GM21381 (cell line): ENCODE results near the gene SERPINB6.
A peak's percentile ranks its signal among the peaks of the same experiment; 100 is the strongest.
"Not testable (repeated sequence)": the region's sequence is repeated elsewhere in the genome, so short reads cannot be mapped to it uniquely, and the experiment has no call there.

Experiments
- ATAC-seq: cut with Tn5 transposase; IDR thresholded peaks from one replicate; pipeline ENCODE4 v1.9.1; 2021; ENCODE audit warnings: mild to moderate bottlenecking, moderate library complexity; ENCODE audit not compliant: unreplicated experiment

The SERPINB6 gene

DNA sequence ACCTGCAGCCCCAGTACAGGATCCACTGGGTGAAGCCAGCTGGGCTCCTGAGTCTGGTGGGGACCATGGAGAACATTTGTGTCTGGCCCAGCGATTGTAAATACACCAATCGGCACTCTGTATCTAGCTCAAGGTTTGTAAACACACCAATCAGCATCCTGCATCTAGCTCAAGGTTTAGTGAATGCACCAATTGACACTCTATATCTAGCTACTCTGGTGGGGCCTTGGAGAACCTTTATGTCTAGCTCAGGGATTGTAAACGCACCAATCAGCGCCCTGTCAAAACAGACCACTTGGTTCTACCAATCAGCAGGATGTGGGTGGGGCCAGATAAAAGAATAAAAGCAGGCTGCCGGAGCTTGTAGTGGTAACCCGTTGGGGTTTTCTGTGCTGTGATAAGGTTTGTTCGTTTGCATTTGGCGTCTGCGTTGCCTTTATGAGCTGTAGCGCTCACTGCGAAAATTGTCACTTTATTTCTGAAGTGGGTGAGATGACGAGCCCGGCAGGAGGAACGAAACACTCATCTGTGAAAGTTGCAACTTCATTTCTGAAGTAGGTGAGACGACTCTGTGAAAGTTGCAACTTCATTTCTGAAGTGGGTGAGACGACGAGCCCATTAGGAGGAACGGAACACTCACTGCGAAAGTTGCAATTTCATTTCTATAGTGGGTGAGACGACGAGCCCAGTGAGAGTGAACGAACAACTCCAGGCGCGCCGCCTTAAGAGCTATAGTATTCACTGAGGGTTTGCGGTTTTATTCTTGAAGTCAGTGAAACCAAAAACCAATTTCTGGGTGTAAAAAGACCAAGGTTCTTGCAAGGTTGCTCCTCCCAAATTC is 31.1 kb downstream of the SERPINB6 start:
- peak; percentile 97 for ATAC-seq

DNA sequence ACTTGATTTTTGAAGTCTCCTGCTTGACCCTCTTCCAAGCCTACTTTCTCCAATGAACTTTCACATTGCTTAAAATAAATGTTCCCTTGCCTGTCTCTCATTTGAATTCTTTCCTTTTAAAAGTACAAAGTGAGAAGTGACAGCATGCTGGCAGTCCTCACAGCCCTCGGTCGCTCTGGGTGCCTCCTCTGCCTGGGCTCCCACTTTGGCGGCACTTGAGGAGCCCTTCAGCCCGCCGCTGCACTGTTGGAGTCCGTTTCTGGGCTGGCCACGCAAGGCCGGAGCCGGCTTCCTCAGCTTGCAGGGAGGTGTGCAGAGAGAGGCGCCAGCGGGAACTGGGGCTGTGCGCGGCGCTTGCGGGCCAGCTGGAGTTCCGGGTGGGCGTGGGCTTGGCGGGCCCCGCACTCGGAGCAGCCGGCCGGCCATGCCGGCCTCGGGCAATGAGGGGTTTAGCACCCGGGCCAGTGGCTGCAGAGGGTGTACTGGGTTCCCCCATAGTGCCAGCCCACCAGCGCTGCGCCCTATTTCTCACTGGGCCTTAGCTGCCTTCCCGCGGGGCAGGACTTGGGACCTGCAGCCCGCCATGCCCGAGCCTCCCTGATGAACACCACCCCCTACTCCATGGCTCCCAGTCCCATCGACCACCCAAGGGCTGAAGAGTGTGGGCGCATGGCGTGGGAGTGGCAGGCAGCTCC is 31.9 kb downstream of the SERPINB6 start:
- no peak for ATAC-seq

DNA sequence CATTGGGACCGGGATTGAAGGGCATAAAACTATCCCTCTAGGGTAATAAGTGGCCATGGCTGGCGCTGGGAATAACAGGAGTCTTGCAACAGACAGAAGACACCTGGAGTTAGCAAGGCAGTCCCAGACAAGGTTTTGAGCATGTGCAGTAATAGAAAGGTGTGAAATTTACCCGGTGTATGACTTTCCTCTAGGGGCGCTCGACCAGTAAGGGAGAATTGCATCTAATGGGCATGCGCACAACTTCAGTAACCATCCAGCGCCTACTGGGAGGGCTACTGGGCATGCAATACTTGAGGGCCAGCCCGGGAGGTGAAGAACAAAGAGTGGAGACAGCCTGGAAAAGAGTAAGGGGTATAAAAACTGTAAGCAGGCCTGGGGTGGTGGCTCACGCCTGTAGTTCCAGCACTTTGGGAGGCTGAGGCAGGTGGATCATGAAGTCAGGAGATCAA is 32.7 kb downstream of the SERPINB6 start:
- ATAC-seq: no peak

DNA sequence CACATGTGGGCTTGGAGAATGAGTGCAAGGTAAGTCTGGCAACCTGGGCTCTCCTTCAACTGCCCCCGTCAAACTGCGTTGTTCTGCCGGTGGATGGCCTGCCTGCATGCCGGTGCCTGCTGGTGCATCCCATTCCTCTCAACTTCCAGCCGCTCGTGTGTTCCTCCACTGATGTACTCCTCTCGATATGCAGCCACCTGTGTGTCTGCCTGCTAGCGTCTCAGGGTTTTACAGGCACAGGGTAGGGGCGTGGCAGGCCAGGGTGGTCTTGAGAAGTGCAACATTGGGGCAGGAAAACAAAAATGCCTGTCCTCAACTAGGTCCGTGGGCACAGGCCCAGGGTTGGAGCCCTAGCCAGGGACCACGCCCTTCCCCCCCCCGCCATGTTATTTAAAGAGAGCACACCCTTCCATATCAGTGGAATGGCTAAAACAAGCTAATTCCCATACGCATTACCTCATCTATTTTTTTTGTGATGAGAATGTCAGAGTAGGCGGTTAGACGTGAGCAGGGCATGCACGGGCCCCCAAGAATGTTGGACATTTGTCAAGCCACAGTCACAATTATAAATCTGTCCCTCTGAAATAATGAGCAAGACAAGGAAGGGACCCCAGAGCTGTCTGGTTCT is 33.2 kb downstream of the SERPINB6 start:
- no peak for ATAC-seq

DNA sequence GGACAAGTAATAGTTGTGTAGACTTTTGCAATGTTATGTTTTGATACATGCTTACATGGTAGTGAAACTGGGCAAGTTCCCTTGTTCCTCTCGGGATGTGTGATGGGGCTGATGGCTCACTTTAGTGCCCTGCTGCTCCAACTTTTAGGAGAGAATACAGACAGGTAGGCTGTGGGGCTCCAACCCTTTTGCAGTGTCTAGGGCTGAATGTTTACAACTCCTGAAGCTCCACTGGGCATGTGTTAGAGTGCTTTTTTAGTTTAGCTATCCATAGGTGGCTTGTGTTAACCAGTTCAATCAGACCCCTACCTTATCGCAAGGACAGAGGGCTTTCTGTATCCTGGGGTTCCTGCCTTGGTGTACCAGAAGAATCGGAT is 33.8 kb downstream of the SERPINB6 start:
- no peak for ATAC-seq

DNA sequence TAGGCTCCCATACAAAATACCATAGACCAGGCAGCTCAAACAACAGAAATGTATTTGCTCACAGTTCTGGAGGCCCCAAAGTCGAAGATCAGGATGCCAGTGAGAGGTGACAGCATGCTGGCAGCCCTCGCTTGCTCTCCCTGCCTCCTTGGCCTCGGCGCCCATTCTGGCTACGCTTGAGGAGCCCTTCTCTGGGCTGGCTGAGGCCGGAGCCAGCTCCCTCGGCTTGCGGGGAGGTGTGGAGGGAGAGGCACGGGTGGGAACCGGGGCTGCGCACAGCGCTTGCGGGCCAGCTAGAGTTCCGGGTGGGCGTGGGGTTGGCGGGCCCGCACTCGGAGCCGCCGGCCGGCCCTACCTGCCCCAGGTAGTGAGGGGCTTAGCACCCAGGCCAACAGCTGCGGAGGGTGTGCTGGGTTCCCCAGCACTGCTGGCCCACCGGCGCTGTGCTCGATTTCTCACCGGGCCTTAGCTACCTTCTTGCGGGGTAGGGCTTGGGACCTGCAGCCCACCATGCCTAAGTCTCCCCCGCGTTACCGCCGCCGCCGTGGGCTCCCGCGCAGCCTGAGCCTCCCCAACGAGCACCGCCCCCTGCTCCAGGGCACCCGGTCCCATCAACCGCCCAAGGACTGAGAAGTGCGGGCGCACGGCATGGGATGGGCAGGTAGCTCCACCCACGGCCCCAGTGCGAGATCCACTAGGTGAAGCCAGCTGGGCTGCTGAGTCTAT is 35.6 kb downstream of the SERPINB6 start:
- no peak for ATAC-seq

DNA sequence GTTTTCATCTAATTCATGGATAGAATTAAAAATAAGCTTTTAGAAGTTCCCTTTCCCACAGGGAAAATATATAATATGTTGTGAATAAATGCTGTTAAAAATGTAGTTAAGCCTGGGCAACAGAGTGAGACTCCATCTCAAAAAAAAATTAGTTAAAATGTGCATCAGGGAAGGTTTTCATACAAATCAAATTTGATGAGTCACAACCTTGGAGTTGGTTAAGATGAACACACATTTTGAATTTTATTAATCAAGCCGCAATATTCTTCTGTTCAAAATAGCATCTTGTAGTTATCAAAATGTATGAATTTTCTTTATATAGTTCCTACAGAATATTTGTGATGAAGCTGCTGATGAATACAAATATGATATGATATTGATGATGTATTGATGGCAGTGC is 37.3 kb downstream of the SERPINB6 start:
- ATAC-seq: no peak

DNA sequence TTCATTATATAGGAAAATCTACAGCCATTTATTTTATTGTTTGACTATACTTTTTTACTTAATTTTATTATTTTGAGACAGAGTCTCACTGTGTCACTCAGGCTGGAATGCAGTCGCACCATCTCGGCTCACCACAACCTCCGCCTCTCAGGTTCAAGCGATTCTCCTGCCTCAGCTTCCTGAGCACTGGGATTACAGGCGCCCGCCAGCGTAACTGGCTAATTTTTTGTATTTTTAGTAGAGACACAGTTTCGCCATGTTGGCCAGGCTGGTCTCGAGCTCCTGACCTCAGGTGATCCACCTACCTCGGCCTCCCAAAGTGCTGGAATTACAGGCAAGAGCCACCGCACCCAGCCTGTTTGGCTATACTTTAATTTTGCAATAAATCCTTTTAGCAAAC is 38.5 kb downstream of the SERPINB6 start:
- ATAC-seq: not testable (repeated sequence)

DNA sequence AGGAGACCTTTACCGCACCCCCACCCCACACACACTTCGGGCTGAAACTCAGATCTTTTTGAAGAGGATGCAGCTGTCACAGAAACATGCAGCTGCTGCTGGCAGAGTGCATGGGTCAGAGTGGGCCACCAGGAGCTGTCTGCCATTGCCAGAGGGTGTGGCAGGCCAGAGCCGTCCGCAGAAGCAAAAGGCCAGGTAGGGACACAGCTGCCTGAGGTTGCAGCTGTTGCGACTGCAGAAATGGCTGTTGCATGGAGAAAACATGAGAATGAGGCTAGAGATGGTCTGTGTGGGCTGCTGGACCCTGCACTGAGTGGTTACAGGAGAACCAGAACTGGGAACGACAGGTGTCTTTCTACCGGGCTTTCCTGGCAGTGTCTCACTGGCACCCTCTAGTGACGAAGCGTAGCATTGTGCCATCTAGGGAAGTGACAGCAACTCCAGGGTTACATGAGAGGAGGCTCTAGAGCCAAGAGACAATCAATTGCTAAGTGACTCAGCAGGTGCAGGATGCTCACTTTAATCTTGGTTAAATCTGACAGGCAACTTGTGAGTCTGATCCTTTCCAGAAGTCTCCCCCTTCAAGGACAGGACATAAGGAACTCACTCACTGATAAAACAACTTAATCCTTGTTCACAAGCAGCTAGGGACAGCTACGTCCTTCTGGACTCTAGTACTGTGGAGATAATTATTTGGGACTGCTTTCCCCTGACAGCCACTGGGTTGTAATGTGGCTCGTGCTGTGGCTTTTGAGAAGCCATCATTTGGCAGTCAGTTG is 39.2 kb downstream of the SERPINB6 start:
- ATAC-seq: peak; percentile 87

DNA sequence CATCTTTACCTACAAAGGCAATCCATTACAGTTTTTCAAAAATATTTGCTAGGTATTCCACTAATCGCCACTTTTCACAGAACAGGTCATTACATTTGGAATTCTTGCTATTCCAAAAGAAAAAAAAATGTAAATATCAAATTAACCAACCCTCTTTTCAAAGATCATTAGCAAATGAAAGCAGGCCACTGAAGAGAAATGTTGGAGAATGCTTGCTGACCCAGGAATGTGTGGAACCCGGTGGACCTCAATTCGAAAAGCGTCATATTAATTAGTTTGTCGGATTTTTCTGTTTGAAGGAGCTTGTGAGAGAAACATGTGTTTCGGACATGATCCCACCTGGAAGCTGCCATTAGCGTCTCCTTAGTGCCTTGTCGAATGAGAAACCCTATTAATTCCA is 40.3 kb downstream of the SERPINB6 start:
- no peak for ATAC-seq

DNA sequence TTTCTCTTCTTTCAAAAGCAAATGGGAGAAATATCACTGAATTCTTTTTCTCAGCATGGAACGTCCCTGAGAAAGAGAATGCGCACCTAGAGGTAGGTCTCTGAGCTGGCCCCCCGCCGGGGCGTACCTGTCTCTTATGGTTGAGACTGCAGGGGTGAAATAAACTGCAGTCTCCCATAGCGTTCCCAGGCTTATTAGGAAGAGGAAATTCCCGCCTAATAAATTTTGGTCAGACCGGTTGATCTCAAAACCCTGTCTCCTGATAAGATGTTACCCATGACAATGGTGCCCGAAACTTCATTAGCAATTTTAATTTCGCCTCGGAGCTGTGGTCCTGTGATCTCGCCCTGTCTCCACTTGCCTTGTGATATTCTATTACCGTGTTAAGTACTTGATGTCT is 43.4 kb downstream of the SERPINB6 start:
- ATAC-seq: not testable (repeated sequence)

DNA sequence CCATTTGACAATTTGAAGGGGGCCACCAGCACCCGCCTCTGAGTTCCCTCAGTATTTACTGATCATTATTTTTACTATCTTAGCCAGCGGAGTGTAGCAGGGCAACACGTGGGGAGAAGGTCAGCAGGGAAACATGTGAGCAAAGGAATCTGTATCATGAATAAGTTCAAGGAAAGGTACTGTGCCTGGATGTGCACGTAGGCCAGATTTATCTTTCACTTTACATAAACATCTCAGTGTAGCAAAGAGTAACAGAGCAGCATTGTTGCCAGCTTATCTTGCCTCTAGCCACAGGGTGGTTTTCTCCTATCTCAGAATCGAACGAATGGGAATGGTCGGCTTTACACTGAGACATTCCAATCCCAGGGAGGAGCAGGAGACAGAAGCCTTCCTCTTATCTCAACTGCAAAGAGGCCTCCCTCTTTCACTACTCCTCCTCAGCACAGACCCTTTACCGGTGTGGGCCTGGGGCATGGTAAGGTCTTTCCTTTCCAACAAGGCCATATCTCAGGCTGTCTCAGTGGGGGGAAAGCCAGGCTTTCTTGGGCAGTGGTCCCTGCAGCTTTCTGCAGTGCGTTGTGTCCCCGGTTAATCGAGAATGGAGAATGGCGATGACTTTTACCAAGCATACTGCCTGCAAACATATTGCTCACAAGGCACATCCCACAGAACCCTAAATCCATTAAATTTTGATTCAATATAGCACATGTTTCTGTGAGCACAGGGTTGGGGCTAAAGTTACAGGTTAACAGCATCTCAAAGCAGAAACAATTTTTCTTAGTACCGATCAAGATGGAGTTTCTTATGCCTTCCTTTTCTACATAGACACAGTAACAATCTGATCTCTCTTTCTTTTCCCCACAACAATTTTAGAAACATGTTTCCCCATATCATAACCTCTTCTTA is 45.3 kb downstream of the SERPINB6 start:
- not testable (repeated sequence) for ATAC-seq

DNA sequence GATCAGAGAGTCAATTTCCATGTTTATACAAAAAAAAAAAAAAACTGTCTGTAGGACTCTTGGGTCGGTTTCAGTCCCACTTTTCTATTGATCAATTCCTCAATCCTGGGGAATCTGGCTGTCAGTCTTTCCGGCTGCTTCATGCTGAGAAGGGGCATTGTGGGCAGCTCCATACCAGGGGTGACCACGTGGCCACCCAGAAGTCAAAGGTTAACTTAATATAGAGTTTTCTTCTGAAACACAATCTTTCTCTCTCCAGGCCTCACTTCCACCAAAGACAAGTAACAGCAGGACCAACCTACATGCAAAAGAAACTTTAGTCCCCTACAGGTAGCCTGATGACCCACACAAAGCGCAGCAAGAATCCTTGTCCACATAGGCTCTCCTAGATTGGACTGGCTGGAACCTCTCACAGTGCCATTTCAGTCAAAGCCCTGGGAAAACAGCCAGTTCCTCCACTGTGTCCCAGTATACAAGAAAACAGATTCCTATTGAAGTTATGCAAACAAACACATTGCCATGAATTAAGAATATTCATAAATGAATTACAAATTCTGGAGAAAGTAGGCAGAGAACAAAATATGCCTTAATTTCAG is 49.7 kb downstream of the SERPINB6 start:
- no peak for ATAC-seq

DNA sequence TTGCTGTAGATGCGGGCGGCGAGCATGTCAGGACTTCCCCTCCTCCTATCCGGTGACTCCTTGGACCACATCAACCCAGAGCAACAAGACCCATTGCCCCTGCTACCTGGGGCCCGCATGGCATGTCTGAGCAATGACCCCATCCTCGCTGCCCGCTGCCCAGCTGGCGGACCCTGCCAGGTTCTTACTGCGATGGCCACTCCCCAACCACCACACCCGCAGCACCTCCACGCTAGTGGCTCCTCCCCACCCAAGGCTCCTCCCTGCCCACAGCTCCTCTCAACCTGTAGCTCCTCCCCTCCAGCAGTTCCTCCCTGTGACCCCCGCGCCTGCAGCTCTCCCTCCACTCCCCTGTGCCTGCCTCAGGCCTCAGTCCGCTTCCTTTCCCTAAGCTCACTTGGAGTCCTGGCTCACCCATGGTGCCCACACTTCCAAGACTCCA is 50.7 kb downstream of the SERPINB6 start:
- ATAC-seq: no peak

DNA sequence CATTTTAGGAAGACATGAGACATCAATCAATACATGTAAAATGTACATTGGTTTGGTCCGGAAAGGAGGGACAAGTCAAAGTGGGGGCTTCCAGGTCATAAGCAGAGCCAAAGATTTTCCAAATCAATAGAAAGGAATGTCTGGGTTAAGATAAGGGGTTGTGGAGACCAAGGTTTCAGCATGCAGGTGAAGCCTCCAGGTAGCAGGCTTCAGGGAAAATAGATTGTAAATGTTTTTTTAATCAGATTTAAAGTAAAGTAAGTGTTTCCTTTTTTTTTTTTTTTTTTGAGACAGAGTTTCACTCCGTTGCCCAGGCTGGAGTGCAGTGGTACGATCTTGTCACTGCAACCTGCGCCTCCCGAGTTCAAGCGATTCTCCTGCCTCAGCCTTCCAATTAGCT is 51.5 kb downstream of the SERPINB6 start:
- ATAC-seq: no peak

DNA sequence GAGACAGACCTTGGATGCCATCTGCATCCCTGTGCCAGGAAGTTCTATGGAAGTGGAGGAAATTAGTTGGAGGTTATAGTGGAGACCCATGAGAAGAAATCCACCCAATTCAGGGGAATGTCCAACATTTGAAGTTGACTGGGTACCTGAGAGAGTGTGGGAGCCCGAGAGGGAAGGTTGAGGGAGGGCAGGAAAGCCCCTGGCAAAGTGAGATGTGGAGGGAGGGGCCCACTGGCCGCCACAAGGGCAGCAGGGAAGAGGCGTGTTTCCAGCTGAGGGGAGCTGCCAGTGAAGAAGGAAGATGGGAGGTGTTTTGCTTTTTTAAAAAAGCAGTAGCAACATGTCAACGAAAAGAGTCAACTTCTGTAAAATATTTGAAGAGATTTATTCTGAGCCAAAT is 52.0 kb downstream of the SERPINB6 start:
- no peak for ATAC-seq

DNA sequence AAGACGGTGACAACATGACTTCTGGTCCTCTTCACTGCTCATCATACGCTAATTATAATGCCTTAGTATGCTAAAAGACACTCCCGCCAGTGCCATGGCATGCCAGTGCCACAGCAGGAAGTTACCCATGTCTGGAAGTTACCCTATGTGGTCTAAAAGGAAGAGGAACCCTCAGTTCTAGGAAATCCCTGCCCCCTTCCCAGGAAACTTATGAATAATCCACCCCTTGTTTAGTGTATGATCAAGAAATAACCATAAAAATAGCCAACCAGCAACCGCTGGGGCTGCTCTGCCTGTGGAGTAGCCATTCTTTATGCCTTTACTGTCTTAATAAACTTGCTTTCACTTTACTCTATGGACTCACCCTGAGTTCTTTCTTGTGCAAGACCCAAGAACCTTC is 52.4 kb downstream of the SERPINB6 start:
- ATAC-seq: no peak

DNA sequence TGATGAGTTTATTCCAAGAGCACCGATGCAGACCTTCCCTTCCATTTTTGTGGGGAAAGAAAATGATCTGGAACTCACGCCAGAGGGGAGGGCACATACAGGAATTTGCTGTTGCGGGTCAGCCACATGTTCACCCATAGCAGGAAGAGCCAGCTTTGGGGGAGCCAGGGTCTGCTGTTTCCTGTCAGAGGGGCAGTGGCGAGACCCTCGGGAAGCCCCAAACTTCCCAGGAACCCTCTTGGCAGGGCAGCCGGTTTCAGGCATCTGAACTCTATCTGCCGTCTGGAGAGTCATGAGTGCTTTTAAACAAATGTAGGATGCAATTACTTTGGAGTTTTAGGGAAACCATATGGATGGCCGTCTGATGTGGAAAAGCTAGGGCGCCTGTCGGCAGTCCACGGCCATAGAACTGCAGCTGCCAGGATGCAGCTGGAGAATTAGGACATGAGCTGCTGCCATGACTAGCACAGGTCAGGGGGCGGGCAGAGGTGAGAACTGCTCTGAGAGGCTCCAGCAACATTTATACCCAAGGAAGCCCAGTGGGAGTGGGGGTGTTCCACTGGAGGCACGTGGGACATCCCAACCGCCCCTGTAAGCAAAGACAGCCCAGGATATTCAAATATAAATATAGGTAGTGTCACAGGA is 53.4 kb downstream of the SERPINB6 start:
- no peak for ATAC-seq
